HG02870 (cell line): Measurements from ENCODE around the gene SLC25A34.

Experiments
- ATAC-seq: cut with Tn5 transposase; IDR thresholded peaks from one replicate; pipeline ENCODE4 v1.9.1; 2021; ENCODE audit warnings: mild to moderate bottlenecking, moderate library complexity; ENCODE audit not compliant: unreplicated experiment

Gene SLC25A34

DNA sequence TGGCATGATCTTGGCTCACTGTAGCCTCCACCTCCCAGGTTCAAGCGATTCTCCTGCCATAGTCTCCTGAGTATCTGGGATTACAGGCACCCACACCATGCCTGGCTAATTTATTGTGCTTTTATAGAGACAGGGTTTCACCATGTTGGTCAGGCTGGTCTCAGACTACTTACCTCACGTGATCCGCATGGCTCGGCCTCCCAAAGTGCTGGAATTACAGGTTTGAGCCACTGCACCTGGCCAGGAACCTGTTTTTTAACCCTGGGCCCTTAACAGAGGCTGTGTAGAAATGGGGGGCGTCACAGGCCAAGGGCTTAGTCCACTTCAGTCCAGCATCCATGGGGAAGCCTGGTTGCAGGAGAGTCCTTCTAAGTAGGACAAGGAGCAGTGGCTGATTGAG is 31.9 kb downstream of the SLC25A34 start:
- no peak for ATAC-seq

DNA sequence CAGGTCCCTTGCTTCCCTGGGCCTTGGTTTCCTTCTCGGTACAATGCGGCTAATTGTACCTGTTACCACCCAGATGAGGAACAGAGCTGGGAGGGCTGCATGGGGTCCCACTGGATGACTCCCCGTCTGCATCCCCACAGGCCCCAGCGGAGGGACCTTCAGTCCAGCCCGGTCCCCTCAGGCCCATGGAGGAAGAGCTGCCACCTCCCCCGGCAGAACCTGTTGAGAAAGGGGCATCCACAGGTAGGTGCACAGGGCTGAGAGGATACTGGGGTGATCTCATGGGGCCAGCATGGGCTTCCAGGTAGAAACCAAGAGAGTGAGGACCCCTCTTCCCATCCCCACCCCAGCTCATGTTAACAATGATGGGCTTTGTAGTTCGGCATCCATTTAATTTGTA is 32.3 kb downstream of the SLC25A34 start:
- no peak for ATAC-seq

DNA sequence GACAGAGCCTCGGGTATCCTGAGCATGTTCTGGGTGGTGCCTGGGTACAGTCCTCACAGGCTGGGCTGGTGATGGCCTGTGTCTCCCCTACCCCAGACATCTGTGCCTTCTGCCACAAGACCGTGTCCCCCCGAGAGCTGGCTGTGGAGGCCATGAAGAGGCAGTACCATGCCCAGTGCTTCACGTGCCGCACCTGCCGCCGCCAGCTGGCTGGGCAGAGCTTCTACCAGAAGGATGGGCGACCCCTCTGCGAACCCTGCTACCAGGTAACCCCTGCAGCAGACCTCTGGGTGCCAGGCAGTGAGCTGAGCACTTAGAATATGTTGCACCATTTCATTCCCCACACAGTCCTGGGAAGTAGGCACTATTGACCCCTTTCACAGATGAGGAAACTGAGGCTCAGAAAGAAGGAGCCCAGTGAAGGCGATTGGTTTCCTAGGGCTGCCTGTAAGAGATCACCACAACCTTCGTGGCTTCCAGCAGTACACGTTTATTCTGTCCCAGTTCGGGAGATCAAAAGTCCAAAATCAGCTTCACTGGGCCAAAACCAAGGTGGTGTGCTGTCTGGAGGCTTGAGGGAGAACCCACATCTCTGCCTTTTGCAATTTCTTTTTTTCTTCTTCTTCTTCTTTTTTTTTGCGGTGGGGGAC is 34.4 kb downstream of the SLC25A34 start:
- no peak for ATAC-seq

DNA sequence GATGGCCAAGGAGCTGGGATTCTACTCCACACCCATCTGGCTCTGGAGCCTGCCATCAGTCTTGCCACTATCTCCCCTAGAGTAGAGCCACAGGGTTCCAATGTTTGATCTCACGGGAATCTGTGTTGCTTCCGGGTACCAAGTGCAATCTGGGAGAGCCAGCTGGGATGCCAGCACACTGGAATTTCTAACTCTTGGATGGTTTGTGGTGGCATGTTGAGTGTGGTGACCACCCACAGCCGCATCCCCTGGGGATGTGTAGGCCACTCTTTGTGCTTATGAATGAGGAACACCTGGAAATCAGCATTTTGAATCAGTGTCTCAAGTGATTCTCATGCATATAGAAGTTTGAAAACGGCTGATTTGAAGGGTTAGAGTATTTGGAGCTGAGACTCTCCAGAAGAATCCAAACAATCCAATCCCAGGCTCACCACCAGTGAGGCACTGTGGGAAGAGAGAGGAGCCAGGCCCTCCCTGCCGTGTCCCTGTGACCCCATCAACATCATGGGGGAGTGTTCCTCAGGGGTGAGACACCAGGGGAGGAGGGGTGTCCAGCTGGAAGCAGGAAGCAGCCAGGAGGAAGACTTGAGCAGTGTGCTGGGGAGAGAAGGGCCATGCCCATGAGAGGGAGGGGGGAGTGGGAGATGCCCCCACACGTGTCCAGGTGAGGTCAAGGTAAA is 35.9 kb downstream of the SLC25A34 start:
- ATAC-seq: no peak

DNA sequence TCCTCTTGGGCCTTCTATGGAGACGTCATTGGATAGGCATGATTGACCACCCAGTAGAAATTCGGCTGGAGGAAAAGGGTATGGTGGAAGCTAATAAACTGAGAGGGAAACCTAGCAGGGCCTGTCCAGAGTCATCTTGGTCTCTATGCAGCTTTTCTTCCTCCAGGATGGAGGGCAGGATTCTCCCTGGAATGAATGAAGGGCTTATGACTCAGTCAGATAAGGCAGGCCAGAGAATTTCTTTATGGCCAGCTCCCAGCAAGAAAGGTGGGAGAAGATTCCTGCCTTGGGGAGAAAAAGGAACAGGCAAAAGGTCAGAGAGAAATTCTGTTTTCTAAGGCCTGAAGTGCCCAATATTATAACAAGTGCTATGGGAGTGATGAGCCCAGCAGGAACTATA is 39.6 kb downstream of the SLC25A34 start:
- ATAC-seq: no peak

DNA sequence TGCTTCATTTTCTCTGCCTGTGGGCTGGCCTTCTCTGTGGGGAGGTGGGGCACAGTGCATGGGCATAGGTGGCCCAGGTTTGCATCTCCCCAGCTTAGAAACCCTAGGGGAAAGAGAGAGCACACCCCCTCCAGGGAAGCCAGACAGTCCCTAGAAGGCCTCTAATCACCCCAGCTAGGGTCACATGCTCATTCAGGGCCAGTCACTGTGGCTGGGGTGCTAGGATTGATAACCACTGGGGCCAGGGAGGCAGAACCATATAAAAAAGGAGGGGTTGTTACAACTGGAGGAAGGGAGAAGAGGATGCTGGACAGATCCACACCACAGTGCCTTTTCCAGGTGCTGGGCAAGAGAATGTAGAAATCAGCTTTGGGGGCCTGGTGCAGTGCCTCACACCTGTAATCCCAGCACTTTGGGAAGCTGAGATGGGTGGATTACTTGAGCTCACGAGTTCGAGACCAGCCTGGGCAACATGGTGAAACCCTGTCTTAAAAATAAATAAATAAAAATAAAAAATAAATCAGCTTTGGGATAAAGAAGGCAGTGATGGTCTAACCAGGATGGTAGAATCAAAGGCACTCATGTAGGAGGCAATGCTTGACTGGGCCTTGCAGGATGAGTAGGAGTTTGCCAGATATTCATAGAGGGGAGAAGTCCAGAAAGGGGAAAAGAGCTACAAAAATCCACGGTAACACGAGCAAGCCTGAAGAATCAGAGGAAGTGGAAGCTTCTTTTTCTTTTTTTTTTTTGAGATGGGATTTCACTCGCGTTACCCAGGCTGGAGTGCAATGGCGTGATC is 42.0 kb downstream of the SLC25A34 start:
- no peak for ATAC-seq

DNA sequence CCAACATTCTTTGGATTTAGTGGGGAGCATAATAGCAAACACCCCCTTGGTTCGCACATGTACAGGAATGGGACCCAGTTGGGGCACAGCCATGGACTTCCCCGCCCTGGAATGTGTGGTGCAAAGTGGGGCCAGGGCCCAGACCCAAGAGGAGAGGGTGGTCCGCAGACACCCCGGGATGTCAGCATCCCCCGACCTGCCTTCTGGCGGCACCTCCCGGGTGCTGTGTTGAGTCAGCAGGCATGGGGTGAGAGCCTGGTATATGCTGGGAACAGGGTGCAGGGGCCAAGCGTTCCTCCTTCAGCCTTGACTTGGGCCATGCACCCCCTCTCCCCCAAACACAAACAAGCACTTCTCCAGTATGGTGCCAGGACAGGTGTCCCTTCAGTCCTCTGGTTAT is 49.6 kb downstream of the SLC25A34 start:
- no peak for ATAC-seq

DNA sequence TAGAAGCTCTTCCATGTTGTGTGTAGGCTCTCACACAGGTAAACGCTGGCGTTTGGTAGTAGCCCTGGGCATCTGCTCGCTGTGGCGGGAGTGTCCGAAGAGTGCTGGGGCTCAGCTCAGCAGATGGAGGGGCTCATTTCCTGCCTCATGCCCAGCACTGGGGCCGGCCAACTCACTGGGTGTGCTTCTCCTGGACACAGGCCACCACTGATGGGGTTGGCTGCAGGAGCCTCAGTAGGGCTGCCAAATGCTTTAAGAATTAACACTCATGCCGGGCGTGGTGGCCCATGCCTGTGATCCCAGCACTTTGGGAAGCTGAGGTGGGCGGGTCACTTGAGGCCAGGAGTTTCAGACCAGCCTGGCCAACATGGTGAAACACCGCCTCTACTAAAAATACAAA is 50.5 kb downstream of the SLC25A34 start:
- no peak for ATAC-seq

DNA sequence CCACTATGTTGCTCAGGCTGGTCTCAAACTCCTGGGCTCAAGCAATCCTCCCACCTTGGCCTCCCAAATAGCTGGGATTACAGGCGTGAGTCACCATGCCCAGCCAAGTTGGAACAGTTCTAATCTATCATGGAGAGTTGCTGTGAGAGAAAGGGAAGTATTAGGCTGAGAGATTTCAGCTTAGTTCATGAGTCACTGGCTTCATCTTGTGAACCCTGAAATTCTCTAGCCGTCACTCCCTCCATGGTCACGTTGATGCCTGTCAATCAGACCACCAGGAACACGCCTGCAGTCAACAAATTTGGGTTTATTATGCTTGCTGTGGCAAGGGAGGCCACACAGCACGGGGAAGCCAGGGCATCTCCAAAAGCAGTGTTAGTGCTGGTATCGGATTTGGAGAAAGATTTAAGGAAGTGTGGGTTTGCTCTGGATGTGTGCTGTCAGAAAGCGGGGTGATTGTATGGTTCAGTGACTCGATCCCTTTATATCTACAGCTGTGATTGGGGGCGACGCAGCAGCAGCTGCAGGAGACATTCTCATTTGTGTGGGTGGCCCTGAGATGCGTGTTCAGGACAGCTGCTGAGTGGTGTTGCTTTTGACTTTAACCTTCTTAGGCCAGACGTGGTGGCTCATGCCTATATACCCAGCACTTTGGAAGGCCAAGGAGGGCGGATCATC is 52.7 kb downstream of the SLC25A34 start:
- ATAC-seq: no peak
